ENCODE data around the gene CACNB4. TPM values are rescaled to one million over a fixed set of nuclear protein-coding genes. Genes with fewer than 3 reads are reported as not detected.

The CACNB4 gene
- total and polyA plus RNA-seq, 9 of the 15 experiments (the other 6 are each of a cell fraction or from before 2014, with no cell fraction given), result 0.01 to 0.20 (median 0.04) TPM; not detected in 1

DNA sequence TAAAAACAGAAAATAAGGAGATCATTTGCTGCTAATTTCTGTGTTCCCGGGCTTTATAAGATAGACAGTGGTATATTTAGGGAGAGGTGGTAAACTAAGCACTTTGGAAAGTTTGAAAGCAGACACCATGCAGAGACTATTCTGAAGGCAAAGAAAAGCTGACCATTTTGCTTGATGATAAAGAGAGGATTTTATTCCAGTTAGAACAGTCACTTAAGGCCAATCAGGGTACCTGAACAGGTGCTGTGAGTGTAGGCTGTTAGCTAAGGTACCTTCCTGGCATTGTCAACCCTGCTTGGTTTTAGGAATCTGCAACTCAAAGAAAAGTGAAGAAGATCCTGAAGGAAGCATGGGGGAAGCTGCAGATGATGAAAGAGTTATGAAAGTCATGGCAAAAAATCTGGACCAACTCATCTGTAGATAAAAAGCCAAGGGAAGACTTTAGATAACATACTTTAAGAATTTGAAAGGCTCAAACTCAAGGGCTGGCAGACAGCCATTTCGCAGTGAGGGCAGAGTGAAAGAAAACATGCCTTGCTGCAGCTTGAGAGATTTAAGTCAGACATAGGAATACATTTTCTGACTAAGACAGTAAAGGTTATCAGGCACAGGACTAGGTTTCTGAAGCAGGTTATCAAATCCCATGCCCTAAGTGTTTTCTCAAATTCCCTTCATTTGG lies 190.5 kb downstream of the CACNB4 start (continued):
- no peak for TF ChIP-seq PBX2 (CRISPR knock-in tag; IDR thresholded peaks at IDR 0.05; ENCODE audit: low read depth)
- peak; percentile 22; the same call in 1 of the 2 replicates for TF ChIP-seq PBX2 (tag; conservative IDR thresholded peaks at IDR 0.05; ENCODE audit: low read depth)
- peak; percentile 61; the same call in 1 of the 2 replicates for TF ChIP-seq ZKSCAN8 (CRISPR knock-in tag; IDR thresholded peaks at IDR 0.05)
- peak; percentile 84 for TF ChIP-seq SMAD4 (CRISPR knock-in tag; conservative IDR thresholded peaks at IDR 0.05)
- peak; percentile 79; the same call in 1 of the 2 replicates for TF ChIP-seq SMARCE1 (IDR thresholded peaks at IDR 0.05)
- TF ChIP-seq LEF1 (IDR thresholded peaks at IDR 0.05), result peak; percentile 70; the same call in 1 of the 2 replicates

Measured in K562 (cell line).